Vagina (tissue), 2 donors: ENCODE data around the gene WIPF2.
"Not testable (repeated sequence)": the region's sequence is repeated elsewhere in the genome, so short reads cannot be mapped to it uniquely, and the experiment has no call there.

Experiments
- POLR2A ChIP-seq, 2 donors: fragments of 450-650 bp; IDR thresholded peaks; one replicate each; pipeline ENCODE4 v1.6.1; 2017; ENCODE audit warnings: antibody characterized with exemption in 2 of 2, mild to moderate bottlenecking in 2 of 2, moderate library complexity in 2 of 2
- POLR2AphosphoS5 ChIP-seq, 2 donors: sonication (generic); formaldehyde crosslinking; IDR thresholded peaks; one replicate each; pipeline ENCODE4 v1.9.0; 2017; ENCODE audit warnings: antibody characterized with exemption in 2 of 2, mild to moderate bottlenecking in 2 of 2, low read depth in 1 of 2; ENCODE audit not compliant: insufficient read depth in 1 of 2
- TF ChIP-seq, protein P1 (sequence below), 3 experiments: fragments of 450-650 bp in 2 of 3; fragments of 200-600 bp in 1 of 3; sonication (generic) in 1 of 3; IDR thresholded peaks; one replicate each; pipeline ENCODE4 v1.5.1; 2017 to 2019; ENCODE audit warnings: antibody characterized with exemption in 3 of 3, mild to moderate bottlenecking in 2 of 3, moderate library complexity in 2 of 3

DNA sequence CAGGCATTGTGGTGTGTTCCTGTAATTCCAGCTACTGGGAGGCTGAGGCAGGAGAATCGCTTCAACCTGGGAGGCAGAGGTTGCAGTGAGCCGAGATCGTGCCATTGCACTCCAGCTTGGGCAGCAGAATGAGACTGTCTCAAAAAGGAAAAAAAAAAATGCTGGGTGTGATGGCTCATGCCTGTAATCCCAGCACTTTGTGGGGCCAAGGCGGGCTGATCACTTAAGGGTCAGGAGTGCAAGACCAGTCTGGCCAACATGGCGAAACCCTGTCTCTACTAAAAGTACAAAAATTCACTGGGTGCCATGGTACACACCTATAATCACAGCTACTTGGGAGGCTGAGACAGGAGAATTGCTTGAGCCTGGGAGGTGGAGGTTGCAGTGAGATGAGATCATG is 85.8 kb downstream of the WIPF2 start:
- TF ChIP-seq, protein P1, sequence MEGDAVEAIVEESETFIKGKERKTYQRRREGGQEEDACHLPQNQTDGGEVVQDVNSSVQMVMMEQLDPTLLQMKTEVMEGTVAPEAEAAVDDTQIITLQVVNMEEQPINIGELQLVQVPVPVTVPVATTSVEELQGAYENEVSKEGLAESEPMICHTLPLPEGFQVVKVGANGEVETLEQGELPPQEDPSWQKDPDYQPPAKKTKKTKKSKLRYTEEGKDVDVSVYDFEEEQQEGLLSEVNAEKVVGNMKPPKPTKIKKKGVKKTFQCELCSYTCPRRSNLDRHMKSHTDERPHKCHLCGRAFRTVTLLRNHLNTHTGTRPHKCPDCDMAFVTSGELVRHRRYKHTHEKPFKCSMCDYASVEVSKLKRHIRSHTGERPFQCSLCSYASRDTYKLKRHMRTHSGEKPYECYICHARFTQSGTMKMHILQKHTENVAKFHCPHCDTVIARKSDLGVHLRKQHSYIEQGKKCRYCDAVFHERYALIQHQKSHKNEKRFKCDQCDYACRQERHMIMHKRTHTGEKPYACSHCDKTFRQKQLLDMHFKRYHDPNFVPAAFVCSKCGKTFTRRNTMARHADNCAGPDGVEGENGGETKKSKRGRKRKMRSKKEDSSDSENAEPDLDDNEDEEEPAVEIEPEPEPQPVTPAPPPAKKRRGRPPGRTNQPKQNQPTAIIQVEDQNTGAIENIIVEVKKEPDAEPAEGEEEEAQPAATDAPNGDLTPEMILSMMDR (IDR thresholded peaks at IDR 0.05): not testable (repeated sequence)
- not testable (repeated sequence) for TF ChIP-seq POLR2A (IDR thresholded peaks at IDR 0.05); POLR2AphosphoS5 (IDR thresholded peaks at IDR 0.05; ENCODE audit: insufficient read depth in 1 of 2, low read depth in 1 of 2)
